Neuronal stem cell (in vitro differentiated cells): ENCODE data around the gene ADGB.
"Not testable (repeated sequence)": the region's sequence is repeated elsewhere in the genome, so short reads cannot be mapped to it uniquely, and the experiment has no call there.

Experiments
- DNase-seq: peaks from one replicate; pipeline ENCODE4 v3.0.0-alpha.2; 2013; ENCODE audit warnings: low spot score
- H2AFZ ChIP-seq: one replicate; pipeline ENCODE4 v1.6.1; 2013; ENCODE audit warnings: mild to moderate bottlenecking, low read length, inconsistent platforms
- H2AK5ac ChIP-seq: 2 replicates; pipeline ENCODE4 v1.6.1; 2013; ENCODE audit warnings: low read depth, mild to moderate bottlenecking, inconsistent platforms, low read length, moderate library complexity, mixed read lengths
- H2BK120ac ChIP-seq: 2 replicates; pipeline ENCODE4 v1.6.1; 2013; ENCODE audit warnings: low read depth, mild to moderate bottlenecking, inconsistent platforms, low read length, moderate library complexity, mixed read lengths
- H2BK12ac ChIP-seq: one replicate; pipeline ENCODE4 v1.6.1; 2013; ENCODE audit warnings: low read length, inconsistent platforms
- H2BK15ac ChIP-seq: 2 replicates; pipeline ENCODE4 v1.6.1; 2013; ENCODE audit warnings: mild to moderate bottlenecking, low read length, inconsistent platforms, mixed read lengths
- H2BK5ac ChIP-seq: one replicate; pipeline ENCODE4 v1.6.1; 2013; ENCODE audit warnings: inconsistent platforms, mild to moderate bottlenecking, low read length, moderate library complexity
- H3K14ac ChIP-seq: one replicate; pipeline ENCODE4 v1.6.1; 2013; ENCODE audit warnings: low read length, inconsistent platforms
- H3K18ac ChIP-seq: 2 replicates; pipeline ENCODE4 v1.6.1; 2013; ENCODE audit warnings: low read length, inconsistent platforms
- H3K23ac ChIP-seq: 2 replicates; pipeline ENCODE4 v1.6.1; 2013; ENCODE audit warnings: low read depth, mild to moderate bottlenecking, mixed read lengths, low read length, inconsistent platforms; ENCODE audit not compliant: poor library complexity
- H3K27ac ChIP-seq: replicated peaks from 3 replicates; pipeline ENCODE4 v1.5.1; 2013; ENCODE audit warnings: low read length, inconsistent platforms
- H3K27me3 ChIP-seq, 3 experiments: 2 replicates each; pipeline ENCODE4 v1.6.1; 2013; ENCODE audit warnings: low read length in 3 of 3, mild to moderate bottlenecking in 2 of 3, inconsistent platforms in 1 of 3, low read depth in 1 of 3, mixed read lengths in 1 of 3, moderate library complexity in 1 of 3; ENCODE audit not compliant: control insufficient read depth in 3 of 3, insufficient read depth in 3 of 3
- H3K36me3 ChIP-seq, 2 donors: replicated peaks in 1 of 2; 2 replicates each; pipeline ENCODE4 v1.6.1; 2013; ENCODE audit warnings: low read length in 2 of 2; ENCODE audit not compliant: control insufficient read depth in 2 of 2, insufficient read depth in 2 of 2
- H3K4ac ChIP-seq: 2 replicates; pipeline ENCODE4 v1.6.1; 2013; ENCODE audit warnings: inconsistent platforms, mild to moderate bottlenecking, low read length, moderate library complexity
- H3K4me1 ChIP-seq, 2 donors: 1 replicate in 1 of 2; 2 replicates in 1 of 2; pipeline ENCODE4 v1.6.1; 2013; ENCODE audit warnings: low read length in 2 of 2, low read depth in 1 of 2; ENCODE audit not compliant: control insufficient read depth in 2 of 2, insufficient read depth in 1 of 2
- H3K4me2 ChIP-seq: one replicate; pipeline ENCODE4 v1.6.1; 2013; ENCODE audit warnings: mild to moderate bottlenecking, low read length, inconsistent platforms; ENCODE audit not compliant: insufficient read depth, poor library complexity, severe bottlenecking
- H3K4me3 ChIP-seq, 2 donors: 2 replicates each; pipeline ENCODE4 v1.5.1; 2013; ENCODE audit warnings: low read length in 2 of 2, mild to moderate bottlenecking in 2 of 2, inconsistent platforms in 1 of 2, moderate library complexity in 1 of 2
- H3K79me1 ChIP-seq: one replicate; pipeline ENCODE4 v1.6.1; 2013; ENCODE audit warnings: low read depth, mild to moderate bottlenecking, inconsistent platforms, low read length, moderate library complexity
- H3K9ac ChIP-seq: one replicate; pipeline ENCODE4 v1.6.1; 2013; ENCODE audit warnings: mild to moderate bottlenecking, low read depth, low read length, inconsistent platforms; ENCODE audit not compliant: poor library complexity
- H3K9me3 ChIP-seq, 2 donors: replicated peaks in 1 of 2; 2 replicates each; pipeline versions ENCODE3 to v1.6.1; 2013; ENCODE audit warnings: low read length in 2 of 2, mild to moderate bottlenecking in 2 of 2, inconsistent platforms in 1 of 2, low read depth in 1 of 2, mixed read lengths in 1 of 2, moderate library complexity in 1 of 2; ENCODE audit not compliant: control insufficient read depth in 2 of 2, insufficient read depth in 1 of 2
- H4K8ac ChIP-seq: one replicate; pipeline ENCODE4 v1.6.1; 2013; ENCODE audit warnings: low read depth, mild to moderate bottlenecking, inconsistent platforms, low read length, moderate library complexity
- H4K91ac ChIP-seq: one replicate; pipeline ENCODE4 v1.6.1; 2013; ENCODE audit warnings: low read length, low read depth, mild to moderate bottlenecking, inconsistent platforms; ENCODE audit not compliant: poor library complexity
- WGBS, 2 donors: extraction: QIAGEN DNeasy Blood & Tissue Kit; methylation state at CpG; one replicate each; pipeline ENCODE4 v1.1.7; 2013; ENCODE audit warnings: missing lambda C conversion rate in 2 of 2, mixed read lengths in 1 of 2; ENCODE audit not compliant: insufficient read length in 2 of 2, insufficient replicate concordance in 1 of 2; ENCODE audit errors: extremely low coverage in 2 of 2; 5-methylcytosine and 5-hydroxymethylcytosine counted together

Gene ADGB

DNA sequence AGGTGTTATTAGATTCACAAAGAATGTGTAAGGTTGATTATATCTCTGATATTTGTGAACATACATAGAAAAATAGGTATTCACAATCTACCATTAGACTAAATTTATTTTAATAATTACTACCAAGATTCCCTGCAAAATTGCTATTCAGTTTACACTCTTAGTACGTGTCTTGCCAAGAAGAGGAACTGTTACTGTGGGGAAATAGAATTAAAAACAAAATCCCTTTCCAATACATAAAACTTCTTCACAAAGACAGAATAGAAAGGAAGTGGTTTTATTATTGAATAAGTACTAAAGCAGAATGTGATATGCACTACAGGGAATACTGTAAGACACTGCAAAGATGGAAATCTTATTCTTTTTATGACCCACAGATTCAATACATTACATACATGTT is 38.2 kb upstream of the ADGB start:
- DNase-seq, result no peak
- no peak overlapping the region for H3K14ac ChIP-seq

DNA sequence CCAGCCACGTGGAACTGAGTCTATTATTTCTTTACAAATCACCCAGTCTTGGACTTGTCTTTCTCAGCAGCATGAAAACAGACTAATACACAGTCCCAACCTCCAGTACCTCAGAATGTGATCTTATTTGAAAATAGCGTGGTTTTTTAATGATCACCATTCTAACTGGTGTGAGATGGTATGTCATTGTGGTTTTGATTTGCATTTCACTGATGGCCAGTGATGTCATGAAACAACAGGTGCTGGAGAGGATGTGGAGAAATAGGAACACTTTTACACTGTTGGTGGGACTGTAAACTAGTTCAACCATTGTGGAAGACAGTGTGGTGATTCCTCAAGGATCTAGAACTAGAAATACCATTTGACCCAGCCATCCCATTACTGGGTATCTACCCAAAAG is 32.1 kb upstream of the ADGB start:
- H3K14ac ChIP-seq, H3K36me3 ChIP-seq, H3K23ac ChIP-seq, H2BK5ac ChIP-seq, H2BK12ac ChIP-seq, H3K9ac ChIP-seq, H3K4me1 ChIP-seq, H4K91ac ChIP-seq, H3K27ac ChIP-seq, H3K79me1 ChIP-seq, DNase-seq, H3K27me3 ChIP-seq, H3K4ac ChIP-seq, H4K8ac ChIP-seq, H2BK120ac ChIP-seq, H3K9me3 ChIP-seq, H3K18ac ChIP-seq, H2BK15ac ChIP-seq, H3K4me3 ChIP-seq, H2AFZ ChIP-seq, H3K4me2 ChIP-seq, H2AK5ac ChIP-seq: not testable (repeated sequence)
- no CpG with 5 or more reads among the region's 2 CpGs for WGBS, 2 donors

More for the DNA sequence above, 38.2 kb upstream of the ADGB start:
- H3K27ac ChIP-seq, result no peak overlapping the region
- no peak overlapping the region for H3K4me3 ChIP-seq
- no peak overlapping the region for H2AK5ac ChIP-seq
- H3K18ac ChIP-seq, result no peak overlapping the region
- H3K79me1 ChIP-seq, result no peaks in the 10 kb centered on the region
- H4K91ac ChIP-seq, result no peak overlapping the region
- no CpG with 5 or more reads among the region's 1 CpG for WGBS, 2 donors
- H3K9ac ChIP-seq, result no peak overlapping the region
- H2AFZ ChIP-seq, result no peak overlapping the region
- H3K4me1 ChIP-seq, result no peaks in the 10 kb centered on the region
- H2BK15ac ChIP-seq, result no peak overlapping the region
- H2BK120ac ChIP-seq, result no peak overlapping the region
- no peak overlapping the region for H2BK5ac ChIP-seq
- no peak overlapping the region for H4K8ac ChIP-seq
- H3K9me3 ChIP-seq, result no peaks in the 10 kb centered on the region
- H3K36me3 ChIP-seq, result no peaks in the 10 kb centered on the region
- no peaks in the 10 kb centered on the region for H3K27me3 ChIP-seq
- no peak overlapping the region for H2BK12ac ChIP-seq
- no peak overlapping the region for H3K4me2 ChIP-seq
- no peak overlapping the region for H3K23ac ChIP-seq
- H3K4ac ChIP-seq, result no peak overlapping the region

DNA sequence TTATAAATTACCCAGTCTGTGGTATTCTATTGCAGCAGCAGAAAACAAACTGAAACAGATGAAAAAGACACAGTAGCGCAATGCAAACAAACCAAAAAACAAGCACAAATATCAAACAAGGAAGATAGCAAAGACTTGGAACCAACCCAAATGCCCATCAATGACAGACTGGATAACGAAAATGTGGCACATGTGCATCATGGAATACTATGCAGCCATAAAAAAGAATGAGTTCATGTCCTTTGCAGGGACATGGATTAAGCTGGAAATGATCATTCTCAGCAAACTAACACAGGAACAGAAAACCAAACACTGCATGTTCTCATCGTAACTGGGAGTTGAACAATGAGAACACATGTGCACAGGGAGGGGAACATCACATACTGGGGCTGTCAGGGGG is 30.2 kb upstream of the ADGB start:
- not testable (repeated sequence) for H3K18ac ChIP-seq, H3K9me3 ChIP-seq, H3K27me3 ChIP-seq, H3K79me1 ChIP-seq, H3K36me3 ChIP-seq, H3K4me1 ChIP-seq, H2AK5ac ChIP-seq, H2BK15ac ChIP-seq, H3K23ac ChIP-seq, H2BK12ac ChIP-seq, H3K14ac ChIP-seq, H2AFZ ChIP-seq, H3K4ac ChIP-seq, H3K4me3 ChIP-seq, DNase-seq, H4K91ac ChIP-seq, H2BK5ac ChIP-seq, H3K27ac ChIP-seq, H4K8ac ChIP-seq, H3K9ac ChIP-seq, H2BK120ac ChIP-seq, H3K4me2 ChIP-seq
- no CpG with 5 or more reads among the region's 3 CpGs for WGBS, 2 donors

DNA sequence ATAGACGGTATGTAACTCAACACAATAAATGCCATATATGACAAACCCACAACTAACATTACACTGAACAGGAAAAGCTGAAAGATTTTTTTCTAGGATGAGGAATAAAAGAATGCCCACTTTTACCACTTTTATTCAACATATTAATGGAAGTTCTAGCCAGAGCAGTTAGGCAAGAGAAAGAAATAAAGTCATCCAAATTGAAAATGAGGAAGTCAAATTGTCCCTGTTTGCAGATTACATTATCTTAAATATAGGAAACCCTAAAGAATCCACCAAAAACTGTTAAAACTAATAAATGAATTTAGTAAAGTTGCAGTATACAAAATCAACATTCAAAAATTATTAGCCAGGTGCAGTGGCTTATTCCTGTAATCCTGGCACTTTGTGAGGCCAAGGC is 24.6 kb upstream of the ADGB start:
- H3K9me3 ChIP-seq, result peaks cover 0 to 3% of the 10 kb centered on the region in 2 donors
- no peak overlapping the region for H3K14ac ChIP-seq
- H2AFZ ChIP-seq, result no peak overlapping the region
- H2BK15ac ChIP-seq, result no peak overlapping the region
- H3K79me1 ChIP-seq, result no peaks in the 10 kb centered on the region
- H3K36me3 ChIP-seq, result no peaks in the 10 kb centered on the region
- H2BK5ac ChIP-seq, result no peak overlapping the region
- WGBS, 2 donors, result no CpG with 5 or more reads among the region's 1 CpG
- H2AK5ac ChIP-seq, result no peak overlapping the region
- H3K4me1 ChIP-seq, result no peaks in the 10 kb centered on the region
- no peak overlapping the region for H3K23ac ChIP-seq
- H3K27me3 ChIP-seq, result no peaks in the 10 kb centered on the region
- DNase-seq, result no peak
- no peak overlapping the region for H4K8ac ChIP-seq
- H3K9ac ChIP-seq, result no peak overlapping the region
- H3K4me2 ChIP-seq, result no peak overlapping the region
- no peak overlapping the region for H3K4ac ChIP-seq
- no peak overlapping the region for H2BK120ac ChIP-seq
- H3K4me3 ChIP-seq, result no peak overlapping the region
- H3K18ac ChIP-seq, result no peak overlapping the region
- no peak overlapping the region for H4K91ac ChIP-seq
- H2BK12ac ChIP-seq, result no peak overlapping the region
- no peak overlapping the region for H3K27ac ChIP-seq
